AG08396 (cell line): ENCODE results near the gene SLC13A1.

Experiments
- DNase-seq: peaks from one replicate; pipeline ENCODE4 v3.0.0; 2012; ENCODE audit warnings: low spot score, mixed read lengths

The SLC13A1 gene

GRCh38 chr7:123193235-123193634, 6.5 kb downstream of the SLC13A1 start:
- no peak for DNase-seq

GRCh38 chr7:123191132-123191531, 8.6 kb downstream of the SLC13A1 start:
- DNase-seq: no peak

GRCh38 chr7:123190109-123190831, 9.5 kb downstream of the SLC13A1 start:
- DNase-seq: no peak

- DNase-seq: no peak
These were observed 14.0 kb downstream of the SLC13A1 start for GRCh38 chr7:123185756-123186155.

- no peak for DNase-seq
These were observed 15.5 kb downstream of the SLC13A1 start for GRCh38 chr7:123184271-123184670.

GRCh38 chr7:123183431-123183830, 16.3 kb downstream of the SLC13A1 start:
- DNase-seq: no peak

- DNase-seq: no peak
These were observed 22.3 kb downstream of the SLC13A1 start for GRCh38 chr7:123177442-123177841.

GRCh38 chr7:123170333-123171246, 29.2 kb downstream of the SLC13A1 start:
- no peak for DNase-seq

- no peak for DNase-seq
These were observed 30.7 kb downstream of the SLC13A1 start for GRCh38 chr7:123169065-123169464.

GRCh38 chr7:123157606-123158005, 42.2 kb downstream of the SLC13A1 start:
- DNase-seq: no peak

GRCh38 chr7:123155571-123155970, 44.2 kb downstream of the SLC13A1 start:
- no peak for DNase-seq

- peak; percentile 42 for DNase-seq
These were observed 45.4 kb downstream of the SLC13A1 start for GRCh38 chr7:123154231-123154860.

GRCh38 chr7:123151443-123151842, 48.3 kb downstream of the SLC13A1 start:
- DNase-seq: no peak

- no peak for DNase-seq
These were observed 51.0 kb downstream of the SLC13A1 start for GRCh38 chr7:123148813-123149212.

GRCh38 chr7:123143252-123144006, 56.3 kb downstream of the SLC13A1 start:
- no peak for DNase-seq

GRCh38 chr7:123140561-123140960, 59.2 kb downstream of the SLC13A1 start:
- no peak for DNase-seq

GRCh38 chr7:123135960-123136359, 63.8 kb downstream of the SLC13A1 start:
- DNase-seq: no peak

- DNase-seq: no peak
These were observed 65.8 kb downstream of the SLC13A1 start for GRCh38 chr7:123133924-123134323.

- DNase-seq: no peak
These were observed 67.8 kb downstream of the SLC13A1 start for GRCh38 chr7:123131961-123132360.

- no peak for DNase-seq
These were observed 68.2 kb downstream of the SLC13A1 start for GRCh38 chr7:123131556-123131955.

- DNase-seq: no peak
These were observed 68.6 kb downstream of the SLC13A1 start for GRCh38 chr7:123131140-123131539.

- DNase-seq: no peak
These were observed 73.1 kb downstream of the SLC13A1 start for GRCh38 chr7:123126691-123127090.
